Measurements from ENCODE around the gene GALM.

GALM gene

GRCh38 chr2:38712871-38713270, 47.0 kb downstream of the GALM start:
- DNase-seq: no peak

GRCh38 chr2:38713338-38713737, 47.4 kb downstream of the GALM start:
- DNase-seq: no peak

- peak; percentile 57 for DNase-seq
These were observed 49.0 kb downstream of the GALM start for GRCh38 chr2:38714941-38715340.

GRCh38 chr2:38716185-38716584, 50.3 kb downstream of the GALM start:
- DNase-seq: peak; percentile 56

GRCh38 chr2:38718601-38719000, 52.7 kb downstream of the GALM start:
- DNase-seq: peak; percentile 51

- DNase-seq: no peak
These were observed 53.8 kb downstream of the GALM start for GRCh38 chr2:38719706-38720105.

GRCh38 chr2:38720613-38721241, 54.8 kb downstream of the GALM start:
- DNase-seq: peak; percentile 75

- DNase-seq: no peak
These were observed 56.6 kb downstream of the GALM start for GRCh38 chr2:38722271-38723061.

- DNase-seq: no peak
These were observed 57.3 kb downstream of the GALM start for GRCh38 chr2:38723173-38723572.

- peak; percentile 43 for DNase-seq
These were observed 61.7 kb downstream of the GALM start for GRCh38 chr2:38727661-38728060.

GRCh38 chr2:38728694-38729093, 62.8 kb downstream of the GALM start:
- DNase-seq: no peak

GRCh38 chr2:38731090-38731489, 65.2 kb downstream of the GALM start:
- no peak for DNase-seq

- DNase-seq: no peak
These were observed 65.8 kb downstream of the GALM start for GRCh38 chr2:38731684-38732221.

- DNase-seq: no peak
These were observed 67.5 kb downstream of the GALM start for GRCh38 chr2:38733300-38733971.

- no peak for DNase-seq
These were observed 68.6 kb downstream of the GALM start for GRCh38 chr2:38734299-38735058.

- no peak for DNase-seq
These were observed 70.0 kb downstream of the GALM start for GRCh38 chr2:38735999-38736320.

- peak; percentile 93 for DNase-seq
These were observed 71.2 kb downstream of the GALM start for GRCh38 chr2:38737000-38737698.

GRCh38 chr2:38737925-38738324, 72.0 kb downstream of the GALM start:
- no peak for DNase-seq

- no peak for DNase-seq
These were observed 73.6 kb downstream of the GALM start for GRCh38 chr2:38739524-38739923.

GRCh38 chr2:38740851-38741731, 75.2 kb downstream of the GALM start:
- DNase-seq: peak; percentile 70

- no peak for DNase-seq
These were observed 77.1 kb downstream of the GALM start for GRCh38 chr2:38742797-38743559.
